ENCODE data around the gene TVP23C.
"Not testable (repeated sequence)": the region's sequence is repeated elsewhere in the genome, so short reads cannot be mapped to it uniquely, and the experiment has no call there.

Gene TVP23C

DNA sequence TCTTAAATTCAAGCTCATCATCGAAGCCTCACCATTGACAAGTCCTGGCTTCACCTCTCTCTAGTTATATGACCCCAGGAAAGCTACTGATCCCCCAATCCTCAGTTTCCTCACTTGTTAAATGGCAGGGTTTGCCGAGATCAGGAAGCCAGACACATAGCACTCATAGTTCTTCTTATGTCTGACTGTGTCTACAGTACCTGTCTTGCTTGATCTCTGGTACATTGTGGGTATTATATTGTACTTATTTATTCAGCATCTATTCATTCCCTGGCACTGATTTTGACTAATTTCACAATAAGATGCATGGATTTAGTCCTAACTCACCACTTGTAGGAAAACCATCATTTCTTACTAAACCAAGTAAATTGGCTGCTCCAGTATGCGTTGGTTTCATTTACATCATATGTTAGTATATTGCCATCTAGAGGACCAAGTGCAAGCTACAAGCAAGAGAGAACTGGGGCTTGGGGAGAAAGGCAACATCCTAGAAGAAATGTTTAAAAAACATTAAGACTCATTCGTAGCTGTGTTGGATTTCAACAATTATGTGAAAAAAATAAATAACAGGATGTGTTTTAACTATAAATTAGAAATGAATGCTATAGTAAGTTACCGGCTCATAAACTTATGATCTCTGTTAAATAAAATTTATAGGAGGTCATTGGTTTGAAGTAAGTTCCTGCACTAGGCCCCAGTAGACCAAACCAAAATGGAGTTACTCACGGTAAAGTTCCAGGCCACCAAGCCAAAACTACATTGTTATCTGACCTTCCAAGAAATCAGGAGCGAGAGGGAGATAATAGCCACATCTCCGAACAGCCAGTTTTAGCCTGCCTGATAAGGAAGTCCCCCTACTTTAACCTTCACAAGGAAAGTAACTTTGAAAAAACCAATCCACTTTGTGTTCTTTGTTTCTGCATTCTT lies 36.7 kb downstream of the TVP23C start:
- in situ Hi-C loops (cut with MboI; ENCODE audit: low sequenced_read_pairs): not testable (repeated sequence)

DNA sequence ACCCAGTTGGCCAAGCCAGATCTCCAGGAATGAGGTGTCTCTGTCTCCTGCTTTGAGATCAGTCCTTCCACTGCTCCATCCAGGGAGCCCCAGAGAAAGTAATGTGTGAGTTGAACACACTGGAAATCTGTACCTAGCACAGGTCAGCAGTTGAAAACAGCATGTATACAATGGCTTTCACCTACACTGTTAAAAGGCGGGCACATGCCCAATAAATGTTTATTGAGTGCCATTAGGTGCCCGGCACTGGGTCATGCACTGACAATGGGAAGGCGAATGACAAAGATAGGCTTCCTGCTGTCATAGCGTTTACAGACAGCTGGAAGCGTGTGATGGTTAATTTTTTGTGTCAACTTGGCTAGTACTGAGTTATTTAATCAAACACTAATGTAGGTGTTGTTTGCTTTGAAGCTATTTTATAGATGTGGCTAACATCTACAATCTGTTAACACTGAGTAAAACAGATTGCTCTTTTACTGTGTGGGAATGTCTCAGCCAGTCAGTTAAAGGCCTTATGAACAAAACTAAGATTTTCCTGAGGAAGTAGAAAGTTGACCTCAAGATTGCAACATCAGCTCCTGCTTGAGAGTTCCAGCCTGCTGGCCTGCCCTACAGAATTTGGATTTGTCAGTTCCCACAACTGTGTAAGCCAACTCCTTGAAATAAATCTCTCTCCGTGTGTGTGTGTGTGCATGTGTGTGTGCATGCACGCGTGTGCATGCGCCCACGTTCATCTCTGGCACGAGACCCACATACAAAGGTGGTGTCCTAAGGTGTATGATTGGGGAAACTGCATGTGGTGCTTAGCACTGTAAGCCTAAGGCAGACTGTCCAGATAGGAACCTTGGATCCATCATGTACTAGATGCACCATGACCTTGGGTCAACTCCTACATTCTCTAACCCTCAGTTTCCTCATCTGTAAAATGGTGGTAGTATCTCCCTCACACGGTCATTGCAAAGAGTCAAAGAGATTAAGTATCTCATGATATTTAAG lies 38.0 kb downstream of the TVP23C start:
- in situ Hi-C loops (cut with MboI; ENCODE audit: low sequenced_read_pairs): loop anchor here (25.0 kb wide), 1 partner anchor 263 kb away; the partner anchor contains the start of gene PMP22

DNA sequence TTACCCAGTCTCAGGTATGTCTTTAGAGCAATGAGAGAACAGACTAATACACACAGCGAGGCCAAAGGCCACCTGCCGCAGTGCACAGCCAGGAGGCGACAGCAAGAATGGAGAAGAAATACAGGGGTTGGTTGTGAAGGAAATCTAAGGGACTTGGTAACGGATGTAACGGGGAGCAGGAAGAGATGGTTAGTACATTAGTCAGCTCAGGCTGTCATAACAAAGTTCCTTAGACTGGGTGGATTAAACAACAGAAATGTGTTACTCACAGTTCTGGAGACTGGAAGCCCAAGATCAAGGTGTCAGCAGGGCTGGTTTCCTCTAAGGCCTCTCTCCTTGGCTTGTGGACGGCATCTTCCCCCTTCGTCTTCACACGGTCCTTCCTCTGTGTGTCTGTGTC lies 47.1 kb downstream of the TVP23C start:
- in situ Hi-C loops (cut with MboI; ENCODE audit: low sequenced_read_pairs): loop anchor here (25.0 kb wide), 1 partner anchor 254 kb away; the partner anchor contains the start of gene PMP22

DNA sequence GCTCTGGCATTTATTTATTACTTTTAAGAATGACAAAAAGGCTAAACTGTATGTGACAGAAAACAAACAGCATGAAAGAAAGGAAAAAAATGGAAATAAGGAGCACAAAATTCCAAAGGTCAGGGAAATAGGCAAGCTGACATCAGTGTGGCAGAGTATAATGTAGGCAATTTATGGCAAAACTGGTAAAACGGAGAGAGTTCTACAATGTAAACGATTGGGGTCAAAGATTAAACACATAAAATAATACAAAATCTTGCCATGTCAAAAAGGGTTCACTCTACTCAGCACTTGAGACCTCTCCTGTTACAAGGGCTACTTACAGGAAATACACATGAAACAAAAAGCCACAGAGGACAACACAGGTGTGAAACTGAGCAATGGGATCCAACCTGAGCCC lies 48.8 kb downstream of the TVP23C start:
- in situ Hi-C loops (cut with MboI; ENCODE audit: low sequenced_read_pairs): loop anchor here (25.0 kb wide), 1 partner anchor 252 kb away; the partner anchor contains the start of gene PMP22

DNA sequence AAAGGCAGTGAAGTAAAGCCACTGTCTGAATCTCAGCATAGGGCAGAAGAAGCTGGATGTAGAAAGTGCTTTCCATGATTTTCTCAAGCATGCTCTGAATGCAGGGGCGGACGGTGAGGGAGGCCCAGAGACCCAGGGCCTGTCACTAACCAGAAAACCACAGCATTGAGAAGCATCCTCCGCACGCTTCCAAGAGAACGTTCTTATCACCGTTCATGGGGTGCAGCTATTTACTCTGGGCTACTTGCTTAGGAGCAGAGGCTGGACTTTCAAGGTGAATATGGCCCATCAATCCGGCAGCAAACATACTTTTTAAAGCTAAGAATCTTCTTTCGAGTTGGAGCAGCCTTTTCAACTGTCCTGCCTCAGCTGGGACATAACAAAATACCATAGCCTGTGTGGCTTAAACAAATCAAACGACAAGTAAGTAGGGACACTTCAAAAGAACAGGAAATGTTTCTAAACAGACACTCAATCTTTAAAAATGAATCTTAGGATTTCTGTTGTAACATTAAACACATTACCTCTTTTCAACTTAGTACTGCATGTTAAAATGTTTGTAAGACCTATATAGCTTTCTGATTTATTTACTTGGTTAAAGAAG lies 49.3 kb downstream of the TVP23C start:
- in situ Hi-C loops (cut with MboI; ENCODE audit: low sequenced_read_pairs): loop anchor here (25.0 kb wide), 1 partner anchor 252 kb away; the partner anchor contains the start of gene PMP22

DNA sequence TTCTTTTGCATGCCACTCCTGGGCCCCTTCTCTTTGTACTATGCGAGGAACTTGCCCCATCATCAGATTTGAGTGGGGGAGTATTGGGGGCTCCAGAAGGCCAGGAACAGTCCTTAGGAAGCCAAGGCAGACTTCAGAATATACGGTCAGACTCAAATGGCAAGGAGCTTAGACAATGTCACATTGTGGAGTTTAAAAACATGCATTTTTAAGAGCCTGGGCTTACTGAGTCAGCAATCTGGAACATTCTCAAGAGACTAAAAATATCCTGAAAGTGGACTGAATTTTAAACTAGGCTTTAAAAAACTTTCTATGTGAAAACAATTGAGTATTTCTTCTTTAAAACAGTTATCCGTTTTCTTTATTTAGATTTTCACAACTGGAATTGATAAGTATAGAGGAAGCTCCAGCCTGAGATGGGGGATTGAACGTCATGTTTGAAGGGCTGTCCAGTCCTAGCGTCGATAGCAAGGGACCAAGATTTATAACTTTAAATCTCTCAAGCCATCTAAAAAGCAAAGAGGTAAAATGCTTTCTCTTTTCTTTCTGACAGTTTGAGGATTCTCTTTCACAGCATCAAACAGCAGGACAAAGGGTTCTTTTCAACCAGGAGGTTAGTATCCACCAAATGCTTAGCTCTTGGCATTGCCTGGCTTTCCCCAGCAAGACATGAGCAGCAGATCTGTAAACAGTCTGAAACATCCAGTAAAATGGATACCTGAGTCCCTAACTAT lies 50.1 kb downstream of the TVP23C start:
- in situ Hi-C loops (cut with MboI; ENCODE audit: low sequenced_read_pairs): loop anchor here (25.0 kb wide), 1 partner anchor 251 kb away; the partner anchor contains the start of gene PMP22

DNA sequence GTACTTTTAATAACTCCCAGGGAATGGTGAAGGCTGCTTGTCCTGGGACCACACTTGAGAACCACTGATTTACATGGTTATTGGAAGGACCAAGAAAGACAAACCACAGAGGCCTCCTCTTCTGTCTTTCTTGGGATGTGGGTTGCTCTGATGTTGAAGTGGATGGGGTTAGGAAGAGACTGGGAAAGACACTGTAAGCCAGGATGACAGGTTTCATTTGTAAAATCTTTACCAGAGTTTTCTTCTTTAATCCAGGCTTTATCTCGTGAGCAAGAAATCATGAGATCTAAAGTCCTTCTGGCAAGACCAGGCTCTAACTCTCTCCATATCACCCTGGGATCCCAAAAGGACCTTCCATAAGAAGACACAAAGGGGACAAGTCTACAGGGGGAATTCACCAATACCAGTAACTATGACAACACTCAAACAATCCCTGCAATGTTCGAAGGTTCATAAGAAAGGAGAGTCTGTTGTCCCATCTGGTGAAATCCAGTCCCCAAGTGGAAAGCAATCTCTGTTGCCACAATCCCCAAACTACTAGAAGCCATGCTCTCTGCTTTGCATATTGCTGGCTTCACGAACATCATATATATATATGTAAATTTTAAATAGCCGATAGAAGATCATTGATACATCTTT lies 51.1 kb downstream of the TVP23C start:
- in situ Hi-C loops (cut with MboI; ENCODE audit: low sequenced_read_pairs): loop anchor here (25.0 kb wide), 1 partner anchor 250 kb away; the partner anchor contains the start of gene PMP22

DNA sequence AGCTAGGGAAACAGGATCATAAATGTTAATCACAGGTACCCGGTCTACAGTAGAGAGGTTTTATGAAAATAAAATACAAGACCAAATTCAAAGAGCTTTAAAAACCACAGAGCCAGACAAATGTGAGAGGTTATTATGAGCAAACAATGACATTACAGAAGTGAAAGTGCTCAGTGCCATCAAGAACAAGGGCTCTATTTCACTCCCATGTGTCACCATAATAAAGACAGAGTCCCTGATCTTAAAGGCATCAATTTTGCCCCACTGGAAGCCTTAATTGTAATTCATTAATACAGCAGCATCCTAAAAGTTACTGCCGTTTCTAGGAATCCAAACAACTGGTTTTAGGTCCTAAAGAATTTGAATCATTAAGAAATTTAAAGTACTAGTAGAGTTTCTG lies 52.1 kb downstream of the TVP23C start:
- in situ Hi-C loops (cut with MboI; ENCODE audit: low sequenced_read_pairs): loop anchor here (25.0 kb wide), 1 partner anchor 249 kb away; the partner anchor contains the start of gene PMP22

DNA sequence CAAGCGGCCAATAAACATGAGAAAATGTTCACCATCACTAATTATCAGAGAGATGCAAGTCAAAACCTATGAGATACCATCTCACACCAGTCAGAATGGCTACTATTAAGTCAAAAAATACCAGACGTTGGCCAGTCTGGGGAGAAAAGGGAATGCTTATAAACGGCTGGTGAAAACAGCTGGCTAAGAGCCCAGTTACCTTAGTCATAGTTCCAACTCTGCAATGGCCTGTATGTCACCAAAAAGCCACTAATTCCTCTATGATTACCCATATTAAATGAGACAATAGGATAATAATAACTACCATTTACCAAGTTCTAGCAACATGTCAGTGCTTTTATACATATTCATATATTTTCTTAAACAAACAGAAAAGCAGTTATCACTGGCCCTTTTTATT lies 52.9 kb downstream of the TVP23C start:
- in situ Hi-C loops (cut with MboI; ENCODE audit: low sequenced_read_pairs): loop anchor here (25.0 kb wide), 1 partner anchor 248 kb away; the partner anchor contains the start of gene PMP22

DNA sequence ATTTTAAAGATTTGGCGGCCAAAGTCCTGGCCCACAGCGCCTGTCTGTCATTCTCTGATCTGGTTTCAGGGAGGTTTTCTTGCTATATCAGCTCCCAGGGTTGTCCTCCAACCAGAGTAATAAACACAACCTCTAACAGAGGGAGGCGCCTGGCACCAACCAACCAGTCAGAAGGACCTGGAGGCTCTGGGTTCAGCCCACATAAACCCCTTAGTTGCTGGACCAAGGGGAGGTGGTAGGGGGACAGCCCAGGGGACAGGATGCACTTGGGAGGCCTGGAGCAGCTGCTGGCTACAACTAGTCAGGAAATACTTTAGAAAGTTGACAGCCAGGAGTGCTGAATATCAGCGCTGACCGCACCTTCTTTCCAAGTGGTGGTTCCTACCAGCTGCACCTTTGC lies 54.2 kb downstream of the TVP23C start:
- in situ Hi-C loops (cut with MboI; ENCODE audit: low sequenced_read_pairs): loop anchor here (25.0 kb wide), 1 partner anchor 247 kb away; the partner anchor contains the start of gene PMP22

DNA sequence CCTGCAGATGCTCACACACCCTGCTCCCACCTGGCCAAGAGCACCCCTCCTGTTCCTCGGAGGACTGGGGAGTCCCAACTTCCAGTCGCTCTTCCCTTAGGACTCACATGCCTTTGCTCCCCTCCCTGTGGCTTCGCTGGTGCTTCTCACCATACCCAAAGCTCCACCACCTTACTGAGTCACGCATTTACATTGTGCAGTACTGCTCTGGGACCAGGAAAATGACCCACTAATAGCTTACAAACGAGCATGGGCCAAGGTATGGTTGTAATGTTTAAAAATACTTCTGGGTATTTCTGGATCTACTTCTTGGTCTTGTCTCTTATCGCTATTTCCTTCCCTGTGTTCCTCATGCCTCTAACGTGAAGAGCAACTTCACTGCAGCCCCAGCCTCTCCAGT lies 54.8 kb downstream of the TVP23C start:
- in situ Hi-C loops (cut with MboI; ENCODE audit: low sequenced_read_pairs): loop anchor here (25.0 kb wide), 1 partner anchor 246 kb away; the partner anchor contains the start of gene PMP22

DNA sequence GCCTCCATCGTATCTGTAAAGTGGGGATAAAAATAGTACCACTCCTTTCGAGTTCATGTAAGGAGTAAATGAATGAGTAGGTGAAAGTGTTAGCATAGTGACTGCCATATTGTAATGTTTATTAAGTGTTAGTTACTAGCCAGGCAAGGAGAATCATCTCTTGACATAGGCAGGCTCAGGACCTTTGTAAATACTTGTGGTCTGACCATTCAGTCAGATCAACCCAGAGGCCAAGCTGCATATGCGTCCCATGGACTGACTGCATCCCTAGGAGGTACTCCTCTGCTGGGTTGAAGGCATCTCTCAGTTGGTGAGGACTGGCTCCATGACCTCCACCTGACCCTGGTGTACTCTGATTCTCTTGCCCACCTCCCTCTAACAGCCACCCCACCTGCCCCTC lies 55.4 kb downstream of the TVP23C start:
- in situ Hi-C loops (cut with MboI; ENCODE audit: low sequenced_read_pairs): loop anchor here (25.0 kb wide), 1 partner anchor 246 kb away; the partner anchor contains the start of gene PMP22

DNA sequence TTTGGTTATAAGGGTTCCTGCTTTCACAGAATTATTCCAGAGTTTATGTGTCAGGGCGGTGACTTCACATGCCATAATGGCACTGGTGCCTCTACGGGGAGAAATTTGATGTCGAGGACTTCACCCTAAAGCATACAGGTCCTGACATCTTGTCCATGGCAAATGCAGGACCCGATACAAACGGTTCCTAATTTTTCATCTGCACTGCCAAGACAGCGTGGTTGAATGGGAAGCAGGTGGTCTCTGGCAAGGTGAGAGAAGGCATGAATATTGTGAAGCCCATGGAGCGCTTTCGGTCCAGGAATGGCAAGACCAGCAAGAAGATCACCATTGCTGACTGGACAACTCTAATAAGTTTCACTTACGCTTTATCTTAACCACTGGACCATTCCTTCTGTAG lies 56.3 kb downstream of the TVP23C start:
- in situ Hi-C loops (cut with MboI; ENCODE audit: low sequenced_read_pairs): loop anchor here (25.0 kb wide), 1 partner anchor 245 kb away; the partner anchor contains the start of gene PMP22

DNA sequence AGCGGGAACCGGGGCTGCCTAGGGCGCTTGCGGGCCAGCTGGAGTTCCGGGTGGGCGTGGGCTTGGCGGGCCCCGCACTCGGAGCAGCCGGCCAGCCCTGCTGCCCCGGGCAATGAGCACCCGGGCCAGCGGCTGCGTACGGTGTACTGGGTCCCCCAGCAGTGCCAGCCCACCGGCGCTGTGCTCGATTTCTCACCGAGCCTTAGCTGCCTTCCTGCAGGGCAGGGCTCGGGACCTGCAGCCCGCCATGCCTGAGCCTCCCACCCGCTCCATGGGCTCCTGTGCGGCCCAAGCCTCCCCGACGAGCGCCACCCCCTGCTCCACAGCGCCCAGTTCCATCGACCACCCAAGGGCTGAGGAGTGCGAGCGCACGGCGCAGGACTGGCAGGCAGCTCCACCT lies 57.6 kb downstream of the TVP23C start:
- in situ Hi-C loops (cut with MboI; ENCODE audit: low sequenced_read_pairs): loop anchor here (25.0 kb wide), 1 partner anchor 243 kb away; the partner anchor contains the start of gene PMP22

DNA sequence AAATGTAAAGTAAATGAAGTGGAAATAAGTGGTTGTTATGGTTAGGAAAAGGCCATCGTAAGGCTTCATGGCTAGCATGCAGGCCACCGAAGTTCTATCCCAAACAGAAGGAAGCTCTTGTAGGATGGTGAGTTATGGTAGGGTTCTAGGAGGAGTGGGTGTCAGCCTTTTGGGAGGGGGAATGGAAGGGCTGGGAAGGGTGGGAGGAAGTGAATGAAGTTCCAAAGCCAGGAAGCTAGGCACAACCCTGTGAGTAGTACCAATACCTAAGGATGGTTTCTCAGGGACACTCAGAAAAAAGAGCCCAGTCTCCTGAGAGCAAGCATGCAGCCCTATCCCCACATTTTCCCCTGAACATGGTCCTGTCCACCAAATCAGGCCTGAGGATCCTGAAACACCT lies 59.6 kb downstream of the TVP23C start:
- in situ Hi-C loops (cut with MboI; ENCODE audit: low sequenced_read_pairs): loop anchor here (25.0 kb wide), 1 partner anchor 241 kb away; the partner anchor contains the start of gene PMP22

DNA sequence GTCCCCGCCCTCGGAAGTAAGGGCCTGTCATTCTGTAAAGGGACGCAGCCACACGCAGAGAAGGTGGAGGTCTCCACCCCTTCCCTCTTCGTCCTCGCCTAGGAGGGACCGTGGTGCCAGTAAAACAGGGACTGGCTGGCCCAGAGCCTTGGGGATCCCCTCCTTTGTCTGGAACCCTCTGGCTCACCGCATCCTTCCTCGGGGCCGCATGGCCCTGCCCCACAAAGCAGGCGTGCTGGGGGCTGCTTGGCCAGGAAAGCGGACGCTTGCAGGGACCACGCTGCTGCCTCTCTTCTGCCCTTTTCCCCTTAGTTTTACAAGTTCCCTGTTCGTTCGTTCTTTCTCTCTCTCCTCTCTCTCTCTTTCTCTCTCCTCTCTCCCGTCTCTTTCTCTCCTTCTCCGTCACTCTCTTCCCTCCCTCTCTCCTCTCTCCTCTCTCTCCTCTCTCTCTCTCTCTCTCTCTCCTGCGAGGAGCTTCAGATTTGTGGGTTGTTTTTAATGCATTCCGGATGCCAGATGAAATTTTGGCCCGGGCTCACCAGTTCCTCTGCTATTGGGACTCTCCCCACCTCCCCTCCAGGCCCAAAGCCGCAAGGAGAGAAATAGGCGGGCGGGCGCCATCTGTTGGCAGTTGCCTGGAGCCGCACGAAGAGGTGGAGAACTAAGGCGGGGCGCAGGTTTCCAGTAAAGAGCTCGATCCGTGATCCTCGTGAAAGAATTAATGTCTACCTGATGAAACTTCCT lies 60.7 kb downstream of the TVP23C start:
- in situ Hi-C loops (cut with MboI; ENCODE audit: low sequenced_read_pairs): loop anchor here (25.0 kb wide), 1 partner anchor 240 kb away; the partner anchor contains the start of gene PMP22

DNA sequence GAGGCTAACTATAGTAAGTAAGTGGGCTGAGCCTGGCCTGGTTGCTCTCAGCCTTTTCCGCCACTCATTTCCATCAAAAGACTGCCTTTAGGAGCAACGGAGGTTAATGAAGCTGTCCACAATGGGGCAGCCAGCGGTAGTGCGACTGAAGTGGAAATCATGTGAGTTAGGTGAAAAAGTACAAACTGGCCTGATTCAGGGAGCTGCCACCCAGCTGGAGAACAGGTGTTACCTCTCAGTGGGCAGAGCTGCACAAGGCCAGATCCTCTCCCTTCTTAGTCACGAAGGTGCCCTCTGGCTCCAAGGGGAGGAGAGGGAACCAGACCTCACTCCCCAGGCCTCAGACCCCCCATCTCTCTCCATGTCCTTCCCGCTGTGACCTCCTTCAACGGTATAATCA lies 61.5 kb downstream of the TVP23C start:
- in situ Hi-C loops (cut with MboI; ENCODE audit: low sequenced_read_pairs): loop anchor here (25.0 kb wide), 1 partner anchor 239 kb away; the partner anchor contains the start of gene PMP22

DNA sequence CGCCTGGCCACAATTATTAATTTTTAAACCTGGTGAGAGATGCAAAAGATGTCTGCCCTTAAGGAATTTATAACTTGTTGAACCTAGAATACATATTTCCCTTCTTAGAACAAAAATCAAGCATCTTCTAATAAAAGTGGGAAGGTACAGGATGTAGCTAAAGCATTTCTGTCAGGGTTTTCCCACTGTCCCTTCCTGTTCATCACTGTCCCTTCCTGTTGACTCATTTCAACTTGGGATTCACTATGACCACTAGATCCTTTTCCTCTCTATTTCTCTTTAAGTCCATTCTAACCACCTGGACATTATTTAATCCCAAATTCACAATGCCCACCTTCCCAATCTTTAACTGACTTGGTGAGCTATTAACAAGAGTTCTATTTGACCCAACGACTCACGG lies 62.0 kb downstream of the TVP23C start:
- in situ Hi-C loops (cut with MboI; ENCODE audit: low sequenced_read_pairs): loop anchor here (25.0 kb wide), 1 partner anchor 239 kb away; the partner anchor contains the start of gene PMP22
